ENCODE data around the gene THBS4.

GRCh38 chr5:80076131-80077050 lies 41.2 kb downstream of the THBS4 start:
- TF ChIP-seq EZH2 (IDR thresholded peaks at IDR 0.05; ENCODE audit: insufficient read depth, poor library complexity, severe bottlenecking) = no peak
- TF ChIP-seq EZH2phosphoT487 (IDR thresholded peaks at IDR 0.05; ENCODE audit: insufficient read depth, low read depth) = no peak
